SK-N-MC (cell line): ENCODE results near the gene PPM1L.

ENCODE experiments used
- EZH2 ChIP-seq: fragments of 200-600 bp; sonication (generic); IDR thresholded peaks from one replicate; pipeline ENCODE4 v1.6.1; 2017; ENCODE audit warnings: antibody characterized with exemption
- POLR2AphosphoS5 ChIP-seq: IDR thresholded peaks from 2 replicates; pipeline ENCODE4 v1.6.1; 2012; ENCODE audit warnings: mild to moderate bottlenecking, low read depth, low read length, borderline replicate concordance

GRCh38 chr3:161067335-161067734, 311.3 kb downstream of the PPM1L start:
- no peak for TF ChIP-seq POLR2AphosphoS5
- no peak for TF ChIP-seq EZH2
